ENCODE measurements around the gene RBCK1.

DNA sequence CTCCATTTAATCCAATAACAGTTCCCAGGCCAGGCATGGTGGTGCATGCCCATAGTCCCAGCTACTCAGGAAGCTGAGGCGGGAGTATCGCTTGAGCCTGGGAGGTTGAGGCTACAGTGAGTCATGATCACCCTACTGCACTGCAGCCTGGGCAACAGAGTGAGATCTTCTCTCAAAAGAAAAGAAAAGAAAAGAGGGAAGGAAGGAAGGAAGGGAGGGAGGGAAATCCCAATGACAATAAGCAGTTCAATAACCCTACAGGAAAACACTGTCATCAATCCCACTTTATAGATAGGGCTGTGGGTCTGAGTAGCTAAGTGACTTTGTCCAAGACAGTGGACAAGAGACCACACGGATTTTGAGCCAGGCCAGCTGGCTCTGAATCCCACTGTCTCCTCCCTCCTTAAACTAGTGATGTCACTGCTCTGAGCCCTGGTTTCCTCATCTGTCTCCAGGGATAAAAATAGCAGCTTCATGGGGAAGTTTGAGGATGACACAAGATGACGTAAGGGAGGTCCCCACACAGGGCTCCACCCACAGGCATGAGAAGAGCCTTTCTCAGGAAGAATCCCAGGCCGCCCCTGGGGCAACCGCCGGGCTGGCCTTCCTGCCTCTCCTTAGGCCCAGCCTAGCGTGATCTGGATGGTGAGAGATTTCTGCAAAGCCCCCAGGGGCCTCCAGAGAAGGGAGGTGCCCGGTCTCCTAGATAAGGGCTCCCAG is 34.8 kb upstream of the RBCK1 start:
- TF ChIP-seq CTCF (IDR thresholded peaks at IDR 0.05) (no peak), POLR2A (IDR thresholded peaks at IDR 0.05) (no peak), EP300 (IDR thresholded peaks at IDR 0.05) (no peak)

Measured in ovary (tissue), 3 donors.